ENCODE results near the gene MPIG6B.
A peak's percentile ranks its signal among the peaks of the same experiment; 100 is the strongest.

The MPIG6B gene

DNA sequence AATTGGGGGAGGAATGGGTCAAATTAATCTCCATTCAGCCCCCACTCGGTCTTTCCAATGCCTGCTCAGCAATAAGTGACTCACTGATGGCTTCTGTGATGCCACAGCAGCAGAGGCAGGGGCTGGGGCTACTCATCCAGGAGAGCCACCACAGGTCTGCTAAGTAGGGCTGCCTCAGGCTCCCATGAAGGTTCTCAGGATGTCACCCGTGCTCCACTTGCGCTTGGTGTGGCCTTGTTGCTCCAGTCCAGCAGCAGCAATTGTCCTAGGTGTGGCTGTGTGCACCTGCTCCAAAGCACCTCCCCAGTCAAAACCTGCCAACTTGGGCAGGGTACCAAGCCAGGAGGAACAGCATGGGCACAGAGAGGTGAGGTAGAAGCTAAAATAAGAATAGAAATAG, 1.0 kb upstream of the MPIG6B start:
- no peak for DNase-seq

DNA sequence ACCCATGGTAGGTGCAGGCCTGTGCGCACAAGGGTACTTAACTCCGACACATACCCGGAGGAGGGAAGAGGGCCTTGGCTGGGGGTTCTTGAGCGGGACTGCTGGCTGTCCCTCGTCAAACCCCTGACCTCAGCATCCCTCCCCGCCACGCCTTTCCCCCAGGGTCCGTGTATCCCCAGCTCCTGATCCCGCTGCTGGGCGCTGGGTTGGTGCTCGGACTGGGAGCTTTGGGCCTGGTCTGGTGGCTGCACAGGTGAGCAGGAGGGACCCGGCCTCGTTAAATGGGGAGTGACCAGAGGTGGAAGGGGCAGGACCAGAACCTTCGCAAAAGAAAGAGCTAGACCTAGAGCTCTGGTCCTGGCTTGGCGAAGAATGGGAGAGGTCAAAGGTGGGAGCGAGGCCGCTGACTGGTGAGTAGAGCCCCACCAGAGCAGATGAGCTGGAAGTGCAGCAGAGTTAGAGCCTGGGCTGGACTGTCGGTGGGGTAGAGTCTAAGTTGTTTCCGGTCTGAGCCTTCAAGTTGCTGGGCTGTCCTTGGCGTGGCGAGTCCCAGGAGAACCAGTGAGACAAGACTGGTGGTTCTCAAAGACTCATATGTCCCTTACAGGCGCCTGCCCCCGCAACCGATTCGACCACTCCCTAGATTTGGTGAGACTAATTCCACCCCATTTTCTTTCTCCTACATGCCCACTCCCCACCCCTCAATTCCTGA, 963 bp downstream of the MPIG6B start:
- DNase-seq = no peak

DNA sequence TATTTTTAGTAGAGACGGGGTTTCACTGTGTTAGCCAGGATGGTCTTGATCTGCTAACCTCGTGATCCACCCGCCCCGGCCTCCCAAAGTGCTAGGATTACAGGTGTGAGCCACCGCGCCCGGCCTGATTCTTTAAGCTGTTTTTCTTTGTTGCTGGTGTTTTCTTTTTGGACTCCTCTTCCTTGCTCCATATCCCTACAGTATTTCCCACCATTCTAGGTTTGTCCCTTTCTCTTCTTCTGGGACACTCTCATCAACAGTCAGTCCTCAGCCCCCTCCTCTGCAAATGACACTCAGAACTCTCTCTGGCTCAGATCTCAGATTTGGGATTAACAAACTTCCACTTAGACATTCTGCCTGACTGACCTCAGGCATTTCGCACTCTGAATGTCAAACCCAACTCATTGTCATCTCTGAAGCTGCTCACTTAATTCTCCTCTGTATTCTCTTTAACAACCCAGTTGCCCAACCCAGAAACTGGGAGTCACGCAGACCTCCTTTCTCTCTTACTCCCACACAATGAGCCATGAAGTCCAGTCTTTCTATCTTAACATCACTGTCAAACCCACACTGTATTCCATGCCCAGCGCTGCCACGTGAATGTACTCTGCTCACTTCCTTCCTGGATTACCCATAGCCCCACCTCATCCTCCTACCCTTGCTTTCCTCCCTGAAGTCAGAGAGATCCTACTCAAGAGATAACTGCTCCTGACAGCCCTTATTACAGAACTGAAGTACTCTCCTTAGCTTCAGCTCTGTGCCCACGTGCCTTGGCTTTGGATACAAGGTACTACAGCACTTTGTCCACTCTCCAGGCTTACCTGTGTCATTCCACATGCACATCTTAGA, 2.6 kb downstream of the MPIG6B start:
- no peak for DNase-seq

DNA sequence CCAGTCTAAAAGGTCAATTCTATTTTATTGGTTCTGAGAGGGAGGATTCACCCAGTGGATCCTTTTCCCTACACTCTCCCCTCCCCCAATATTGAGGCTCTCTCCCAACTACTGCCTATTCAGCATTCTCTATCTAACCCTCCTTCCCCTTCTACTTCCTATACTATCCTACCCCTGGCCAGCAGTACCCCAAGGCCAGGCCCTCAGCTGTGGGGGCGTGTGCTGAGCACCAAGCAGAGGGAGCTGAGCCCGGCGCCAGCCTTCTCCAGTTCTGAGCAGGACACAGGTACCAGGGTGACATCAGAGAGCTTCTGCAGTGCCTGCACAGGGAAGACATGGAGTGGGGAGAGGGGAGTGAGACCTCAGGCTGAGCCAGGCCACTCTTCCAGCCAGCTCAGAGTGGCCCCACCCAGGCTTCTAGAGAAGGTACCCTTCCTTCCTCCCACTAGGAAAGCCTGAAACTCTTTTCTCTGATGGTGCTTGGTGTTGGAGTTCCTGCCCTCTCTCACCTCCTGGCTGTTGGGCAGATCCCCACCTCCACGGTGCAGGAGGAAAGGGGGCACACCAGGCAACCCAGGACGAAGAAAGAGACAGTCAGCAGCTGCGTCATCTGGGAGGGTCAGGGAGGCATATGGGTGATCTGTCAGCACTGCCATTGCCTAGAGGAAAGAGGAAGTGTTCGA, 4.0 kb downstream of the MPIG6B start:
- DNase-seq = no peak

DNA sequence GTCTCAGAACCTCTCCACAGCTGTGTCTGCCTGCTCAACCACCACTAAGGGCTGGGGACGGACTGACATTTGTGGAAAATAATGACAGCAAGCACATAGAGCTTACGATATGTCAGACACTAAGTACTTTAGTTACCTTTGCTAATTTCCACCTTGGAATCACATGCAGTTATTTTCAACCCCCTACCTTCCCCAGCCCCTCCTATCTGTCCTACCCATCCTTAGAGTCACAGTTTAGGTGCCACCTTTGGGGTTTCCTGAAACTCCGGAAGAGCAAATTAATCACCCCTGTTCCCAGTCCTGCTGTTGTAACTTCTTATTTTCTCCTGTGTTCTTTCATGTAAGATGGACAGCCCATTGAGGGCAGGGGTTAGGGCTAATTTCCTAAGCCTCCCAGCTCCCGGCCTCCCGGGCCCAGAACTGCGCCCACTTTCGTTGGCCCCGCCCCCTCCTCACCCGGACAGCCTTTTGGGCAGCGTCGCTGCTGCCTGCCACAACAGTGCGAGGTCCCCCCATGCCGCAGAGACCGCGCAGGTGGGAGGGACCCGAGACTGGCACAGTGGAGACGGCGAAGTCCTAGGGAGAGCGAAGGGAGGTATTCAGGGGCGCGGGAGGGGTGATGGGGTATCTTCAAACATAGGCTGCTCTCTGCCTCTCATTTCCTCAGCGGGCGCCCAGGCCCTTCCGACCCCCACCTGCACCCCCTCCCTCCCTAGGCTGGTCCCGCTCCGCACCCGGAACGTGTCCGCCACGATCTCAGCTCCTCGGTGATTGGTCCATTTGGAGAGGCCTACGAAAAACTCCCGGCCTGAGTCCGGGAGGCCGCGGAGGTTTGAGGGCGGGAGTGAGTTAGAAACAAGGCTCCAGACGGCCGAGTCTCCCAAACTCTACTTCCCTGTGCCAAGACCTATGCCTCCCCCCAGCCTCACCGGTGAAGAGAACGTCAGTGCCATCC, 4.8 kb downstream of the MPIG6B start:
- no peak for DNase-seq

DNA sequence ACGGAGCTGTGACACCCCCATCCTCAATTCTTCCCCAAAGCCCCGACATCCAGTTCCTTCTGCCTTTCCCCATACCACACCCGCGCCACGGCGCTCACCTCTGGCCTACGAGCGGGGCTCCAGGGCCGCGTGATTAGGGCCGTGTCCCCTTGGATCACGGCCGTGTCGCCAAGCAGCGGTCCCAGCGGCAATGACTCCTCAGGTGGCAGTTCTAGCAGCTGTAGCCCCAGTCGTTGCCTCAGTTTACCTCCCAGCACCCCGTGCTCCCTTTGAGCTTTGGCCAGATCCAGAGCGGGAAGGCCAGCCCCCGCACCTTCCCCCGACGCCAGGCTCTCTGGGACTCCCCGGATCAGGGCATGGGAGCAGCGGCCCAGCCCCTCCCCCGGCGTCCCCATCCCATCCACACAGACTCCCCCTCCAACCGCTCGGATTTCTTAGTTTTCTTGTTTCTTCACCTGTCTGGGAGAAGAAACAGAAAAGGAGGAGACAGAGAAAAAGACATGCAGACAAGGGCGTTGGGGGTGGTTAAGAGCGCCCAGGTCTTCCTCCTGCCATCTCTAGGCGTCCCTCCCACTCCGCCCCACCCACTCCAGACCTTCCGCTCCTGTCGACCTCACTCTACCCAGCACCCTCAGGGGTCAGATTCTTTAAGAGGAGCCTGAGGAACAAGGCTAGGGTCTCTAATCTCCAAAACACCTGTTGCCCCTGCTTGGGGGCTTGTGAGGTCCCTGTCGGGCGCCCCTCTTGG, 5.8 kb downstream of the MPIG6B start, which contains the start of gene DDAH2:
Gene DDAH2, minus strand, starts transcription at position 533 of the 748 bp plus-strand sequence. Its CDS starts 138 bp downstream, at position 395.
- DNase-seq = no peak

DNA sequence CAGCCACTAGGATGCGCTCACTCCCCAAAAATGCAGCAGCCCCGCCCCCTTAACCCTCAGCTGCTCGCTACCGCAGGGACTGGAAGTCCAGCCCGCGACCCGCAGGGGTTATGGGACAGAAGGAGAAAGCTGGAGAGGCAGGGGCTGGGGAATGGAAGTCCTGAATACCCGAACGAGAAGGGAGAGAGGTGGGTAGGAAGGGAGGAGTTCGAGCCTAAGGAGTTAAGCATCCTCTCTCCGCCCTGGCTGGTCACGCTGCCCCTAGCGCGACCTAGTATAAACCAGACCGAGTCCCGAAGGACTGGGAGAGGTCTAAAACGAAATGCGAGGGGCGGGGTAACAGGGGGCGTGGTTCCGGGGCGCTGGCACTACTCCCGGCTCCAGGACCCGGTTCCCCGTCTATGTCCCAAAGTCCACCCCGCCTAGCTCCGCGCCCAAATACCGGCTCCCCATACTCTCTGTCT, 6.4 kb downstream of the MPIG6B start:
- DNase-seq = peak; percentile 68

DNA sequence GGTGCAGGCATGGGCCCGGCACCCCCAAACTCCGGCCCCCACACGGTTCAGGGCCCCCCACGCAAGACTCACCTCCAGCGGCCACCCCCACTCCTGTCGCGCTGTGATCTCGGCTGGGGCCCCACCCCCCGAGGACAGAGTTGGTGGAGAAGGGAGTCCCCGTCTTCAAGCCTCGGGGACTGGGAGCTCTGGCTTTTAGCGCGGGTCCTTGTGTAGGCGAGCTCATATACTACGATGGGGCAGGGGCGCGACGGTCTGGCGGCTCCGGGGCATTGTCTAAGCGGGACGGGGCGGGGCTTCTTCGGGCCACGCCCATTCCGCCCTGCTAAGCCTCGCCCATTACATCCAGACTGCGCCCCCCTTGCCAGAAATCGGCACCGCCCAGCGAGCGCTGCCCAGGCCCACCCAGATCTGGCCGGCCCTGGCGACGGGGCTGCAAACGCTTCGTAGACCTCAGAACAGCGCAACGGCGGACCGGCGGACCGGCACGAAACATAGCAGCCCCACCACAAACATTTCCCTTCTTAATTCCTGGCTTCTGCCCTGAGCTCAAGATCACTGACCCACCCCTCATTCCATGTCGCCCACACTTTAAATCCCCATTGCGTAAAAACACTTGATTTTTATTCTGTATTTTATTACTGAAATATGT, 6.9 kb downstream of the MPIG6B start:
- DNase-seq = peak; percentile 39

DNA sequence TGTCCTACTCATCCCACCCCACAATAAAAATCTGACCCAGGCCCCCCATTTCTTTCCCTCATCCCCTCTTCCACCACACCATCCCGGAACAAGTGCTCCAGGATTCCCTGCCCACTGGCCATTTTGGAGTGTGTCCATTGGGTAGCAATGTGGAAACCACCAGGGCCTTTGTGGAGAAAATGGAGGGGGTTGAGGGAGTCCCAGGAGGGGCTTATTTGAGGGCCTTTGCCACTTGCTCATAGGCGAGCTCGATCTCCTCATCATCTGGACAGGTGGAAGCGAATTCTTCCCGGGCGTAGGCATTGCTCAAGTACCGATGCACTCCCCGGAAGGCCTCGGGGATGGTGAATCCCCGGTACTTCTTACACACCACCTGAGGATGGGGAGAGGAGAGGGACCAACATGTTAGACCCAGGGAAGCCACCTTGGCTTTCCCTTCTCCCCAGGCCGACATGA, 7.5 kb downstream of the MPIG6B start:
- no peak for DNase-seq

DNA sequence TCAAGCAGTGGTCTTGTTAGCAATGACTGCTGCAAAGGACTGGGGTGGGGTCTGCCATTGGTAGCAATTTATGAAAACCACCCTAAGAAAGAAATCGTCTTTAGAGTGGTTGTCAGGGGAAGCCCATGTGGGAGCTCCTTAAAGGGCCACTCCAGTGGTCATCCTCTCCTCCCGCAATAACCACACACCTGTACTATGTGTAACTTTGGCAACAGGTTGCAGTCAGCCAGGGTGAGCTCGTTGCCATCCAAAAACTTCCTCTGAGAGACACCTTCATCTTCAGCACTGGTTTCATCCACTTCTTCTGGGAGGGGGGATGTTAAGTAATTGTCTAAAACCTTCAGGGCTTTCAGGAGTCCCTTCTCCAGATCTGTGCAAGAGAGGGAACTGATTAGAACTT, 8.9 kb downstream of the MPIG6B start:
- DNase-seq = no peak

DNA sequence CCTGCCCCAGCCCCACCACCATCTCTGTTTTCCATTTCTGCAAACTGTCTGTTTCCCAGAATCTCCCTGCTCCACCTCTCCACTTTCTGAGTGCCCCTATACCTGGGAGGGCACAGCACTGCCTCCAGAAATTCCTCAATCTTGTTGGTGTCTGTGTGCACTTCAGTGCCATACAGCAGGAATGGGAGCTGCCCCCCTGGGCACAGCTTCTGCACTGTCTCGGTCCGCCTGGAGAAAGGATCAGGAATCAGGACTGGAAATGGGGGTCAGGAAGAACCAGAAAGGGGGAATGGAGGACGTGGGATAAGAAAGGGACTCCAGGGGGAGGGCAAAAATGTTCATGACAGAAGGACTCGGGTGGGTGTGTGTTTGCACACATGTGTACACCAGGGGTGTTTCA, 10.6 kb downstream of the MPIG6B start:
- no peak for DNase-seq

DNA sequence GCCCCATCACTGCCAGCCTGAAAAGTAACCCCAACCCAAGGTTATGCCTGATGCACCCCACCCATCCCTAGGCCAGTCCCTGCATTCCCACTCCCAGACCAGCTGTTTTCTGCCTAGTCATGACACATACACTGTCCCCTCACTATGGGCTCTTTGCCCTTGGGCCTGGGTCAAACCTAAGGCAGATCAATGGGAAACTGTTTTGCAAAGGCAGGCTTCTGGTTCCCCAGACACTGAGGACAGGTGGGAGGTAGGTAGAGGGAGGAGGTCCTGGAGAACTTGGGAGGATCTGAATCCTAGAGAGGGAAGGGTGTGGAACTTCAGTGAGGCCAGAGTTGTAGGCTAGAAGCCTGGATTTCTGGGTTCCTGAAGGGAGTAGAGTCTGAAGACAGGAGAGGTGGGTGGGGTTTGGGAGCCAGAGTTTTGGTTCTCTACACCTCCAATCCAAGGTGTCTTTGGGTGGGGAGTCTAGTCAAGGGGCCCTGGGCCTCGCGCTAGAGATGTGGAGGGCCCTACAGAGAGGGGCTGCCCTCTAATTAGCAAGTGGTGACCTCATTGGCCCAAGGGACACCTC, 11.2 kb downstream of the MPIG6B start:
- DNase-seq = no peak

DNA sequence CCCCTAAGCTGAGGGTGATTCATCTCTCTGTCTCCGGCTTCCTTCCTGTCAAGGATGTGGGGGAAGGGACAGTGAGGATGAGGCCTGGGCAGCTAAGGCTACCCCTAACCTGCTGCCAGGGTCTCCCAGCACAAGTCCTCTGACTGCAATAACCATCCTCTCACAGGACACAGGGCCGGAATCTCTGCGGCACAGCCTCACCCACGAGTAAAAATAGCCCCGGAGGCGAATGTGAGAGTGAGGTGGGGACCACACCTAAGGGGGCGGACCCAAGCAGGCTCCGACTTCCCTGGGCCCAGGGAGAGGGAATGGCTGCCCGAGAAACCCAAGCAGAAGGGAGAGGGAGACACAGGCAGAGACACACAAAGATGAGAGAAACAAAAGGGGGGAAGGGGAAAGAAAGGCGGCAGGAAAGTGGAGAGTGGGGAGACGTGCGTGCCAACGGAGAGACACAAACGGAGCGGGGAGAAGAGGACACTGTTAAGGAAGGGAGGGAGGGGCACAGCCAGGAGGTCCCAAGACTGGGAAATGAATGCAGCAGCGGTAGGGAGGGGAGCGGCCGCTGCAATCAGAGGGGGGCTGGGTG, 11.7 kb downstream of the MPIG6B start:
- DNase-seq = peak; percentile 48

DNA sequence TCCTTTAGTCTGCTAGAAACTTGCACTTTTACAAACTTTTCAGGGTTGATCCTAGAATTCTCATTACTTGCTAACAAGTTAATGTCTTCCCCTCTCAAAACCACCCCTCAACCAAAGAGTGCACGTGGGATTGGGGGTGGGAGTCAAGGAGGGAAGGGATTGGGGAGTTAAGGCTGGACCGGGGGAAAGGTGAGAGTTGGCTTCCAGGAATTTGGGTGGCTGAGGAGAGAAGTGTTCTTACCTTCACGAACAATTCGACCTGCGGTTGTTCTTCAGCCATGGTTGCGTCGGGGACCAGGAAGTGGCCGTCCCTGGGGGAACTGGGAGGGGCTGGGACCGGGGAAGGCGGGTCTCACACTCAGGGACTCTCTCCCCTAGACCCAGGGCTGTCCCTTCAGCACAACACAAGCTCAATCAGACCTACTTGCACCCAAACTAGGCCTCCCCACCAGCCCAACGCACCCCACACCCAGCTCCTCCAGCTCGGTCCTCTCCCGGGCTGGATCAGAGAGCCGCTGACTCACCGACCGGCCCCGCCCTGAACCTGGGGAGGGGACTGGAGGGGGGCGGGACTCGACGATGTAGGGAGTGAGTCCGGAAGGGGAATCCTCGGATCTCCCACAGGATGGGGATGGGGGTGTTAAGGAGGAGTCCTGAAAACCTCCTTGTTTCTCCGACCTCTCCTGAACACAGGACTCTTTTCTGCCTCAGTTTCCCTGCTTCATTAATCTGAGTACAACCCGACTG, 13.0 kb downstream of the MPIG6B start, which contains the start of gene CLIC1:
Gene CLIC1, minus strand, starts transcription at position 510 of the 747 bp plus-strand sequence. Its CDS starts 230 bp downstream, at position 280.
- peak; percentile 64 for DNase-seq

DNA sequence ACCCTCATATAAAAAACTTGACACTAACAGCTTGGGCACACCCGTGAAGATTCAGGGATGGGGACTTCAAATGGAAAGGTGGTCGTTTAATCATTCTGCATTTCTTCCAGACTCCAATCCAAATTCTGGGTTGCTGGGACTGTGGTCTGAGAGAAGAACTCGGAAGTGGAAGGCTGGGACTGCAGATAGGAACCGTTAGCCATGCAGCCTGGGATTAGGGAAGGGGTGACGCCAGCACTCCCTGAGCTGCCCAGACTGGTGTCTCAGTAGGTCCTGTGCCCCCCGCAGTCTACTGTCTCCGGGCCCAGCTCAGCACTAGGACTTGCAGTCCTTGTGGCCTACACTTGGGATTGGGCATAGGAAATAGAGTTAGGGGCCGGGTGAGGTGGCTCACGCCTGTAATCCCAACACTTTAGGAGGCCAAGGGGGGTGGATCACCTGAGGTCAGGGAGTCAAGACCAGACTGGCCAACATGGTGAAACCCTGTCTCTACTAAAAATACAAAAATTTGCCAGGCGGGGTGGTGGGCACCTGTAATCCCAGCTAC, 13.7 kb downstream of the MPIG6B start:
- DNase-seq = no peak

DNA sequence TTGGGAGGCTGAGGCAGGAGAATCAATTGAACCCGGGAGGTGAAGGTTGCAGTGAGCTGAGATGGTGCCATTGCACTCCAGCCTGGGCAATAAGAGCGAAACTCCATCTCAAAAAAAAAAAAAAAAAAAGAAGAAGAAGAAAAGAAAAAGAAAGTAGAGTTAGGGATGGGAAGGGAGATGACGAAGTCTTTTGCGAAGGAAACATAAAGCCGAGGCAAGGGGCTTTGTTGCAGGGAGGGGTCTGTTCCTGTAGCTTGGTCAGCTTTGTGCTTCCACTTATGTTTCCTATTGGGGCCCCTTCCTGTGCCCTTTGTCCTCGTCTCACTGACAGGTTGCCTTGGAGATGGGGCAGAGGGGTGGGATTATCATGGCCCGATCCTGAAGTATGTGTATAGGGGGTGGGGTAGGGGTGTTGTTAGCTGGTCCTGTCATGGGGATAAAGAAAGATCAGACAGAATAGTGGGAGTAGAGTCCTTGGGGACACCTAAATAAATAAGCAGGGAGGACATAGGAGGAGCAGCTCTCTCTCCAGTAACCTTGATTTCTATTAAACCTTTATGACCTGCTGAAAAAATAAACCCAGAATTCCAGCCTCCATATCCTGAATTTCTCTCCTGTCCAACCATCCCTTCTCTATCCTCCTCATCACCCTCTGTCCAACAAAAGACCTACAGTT, 14.3 kb downstream of the MPIG6B start:
- DNase-seq = no peak

DNA sequence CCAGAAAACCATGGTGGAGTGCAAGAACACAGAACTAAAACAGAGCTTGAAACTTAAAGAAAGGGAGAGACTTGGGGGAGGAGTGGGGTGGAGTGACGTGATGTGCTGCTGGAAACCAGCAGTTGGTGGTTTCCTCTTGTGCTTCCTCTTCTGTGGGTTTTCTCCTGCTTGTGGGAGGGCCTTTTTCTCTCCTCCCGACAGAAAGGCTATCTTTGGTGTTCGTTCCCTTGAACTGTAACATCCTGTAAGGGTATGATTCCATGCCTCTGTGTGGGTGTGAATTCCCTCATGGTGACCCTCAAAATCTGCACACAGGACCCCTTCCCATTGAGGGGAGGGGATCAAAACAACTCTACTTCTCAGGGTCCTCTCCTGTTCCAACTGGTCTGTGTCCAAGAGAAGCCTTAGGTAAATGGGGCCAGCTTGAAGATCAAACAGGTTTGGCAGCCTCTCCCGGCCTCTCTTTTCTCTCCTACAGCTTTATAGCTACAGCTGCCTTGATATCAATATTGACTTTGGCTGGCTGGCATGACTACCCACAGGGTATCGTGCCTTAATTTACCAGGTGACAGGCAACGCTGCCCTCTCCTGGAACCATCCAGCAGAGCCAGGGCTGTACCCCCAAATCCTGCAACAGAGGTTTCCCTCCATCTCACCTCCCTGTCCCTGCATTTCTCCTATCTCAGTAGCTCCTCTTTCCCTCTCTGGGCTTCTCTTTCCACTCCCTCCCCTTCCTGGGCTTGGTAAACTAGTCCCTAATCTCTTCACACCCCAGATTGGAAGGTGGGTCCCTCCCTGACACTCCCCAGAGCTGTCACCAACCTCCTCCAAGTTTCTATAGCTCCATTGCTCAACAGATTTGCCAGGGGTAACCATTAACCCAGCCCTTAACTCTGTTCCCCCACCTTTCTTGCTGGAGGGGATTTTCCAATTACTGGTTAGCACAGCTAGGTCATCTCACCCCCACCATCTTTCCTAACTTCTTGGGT, 15.1 kb downstream of the MPIG6B start:
- DNase-seq = peak; percentile 49
